HCT116 (cell line): ENCODE measurements around the gene ITM2B. TPM values are rescaled to one million over a fixed set of nuclear protein-coding genes. Genes with fewer than 3 reads are reported as not detected.

ENCODE experiments used
- ATAC-seq: fragments of 200-7000 bp; cut with Tn5 transposase; 2 replicates; pipeline ENCODE4 v1.9.1; 2020; ENCODE audit warnings: mild to moderate bottlenecking, moderate library complexity
- BruUV-seq: library from RNA; stranded (reverse); fragments of 400-500 nt; replicated peaks from 2 replicates; lab custom pipeline; 2021; lab: Mats Ljungman, UMichigan
- CTCF ChIA-PET: fragments of 300-600 bp; sonication (Branson Sonifier 250); formaldehyde crosslinking; loops from one replicate; lab custom pipeline; 2021; ENCODE audit warnings: antibody characterized with exemption; lab: Charles Lee
- POLR2A ChIA-PET: fragments of 300-600, 350-600 bp; sonication (Branson Sonifier 250); formaldehyde crosslinking; loops from one replicate; lab custom pipeline; 2021; ENCODE audit warnings: antibody characterized with exemption; lab: Charles Lee
- RAD21 ChIA-PET, 2 experiments: fragments of 300-600 bp; sonication (Branson Sonifier 250); formaldehyde crosslinking; loops; one replicate each; lab custom pipeline; 2023; ENCODE audit warnings: low total read pairs in 2 of 2; ENCODE audit not compliant: uncharacterized antibody in 2 of 2, unreplicated experiment in 2 of 2, low non-redundant PET in 1 of 2; lab: Charles Lee
- DNase-seq: peaks from one replicate; pipeline ENCODE4 v3.0.0-alpha.2; 2010; ENCODE audit warnings: low read depth, low spot score
- H2AFZ ChIP-seq: fragments of 200-600 bp; shearing (Covaris generic), sonication (generic); 2 replicates; pipeline ENCODE4 v1.6.1; 2017; ENCODE audit warnings: low read depth, mixed run types, mixed read lengths, antibody characterized with exemption, low read length; ENCODE audit not compliant: poor library complexity, severe bottlenecking
- H3K27ac ChIP-seq: 2 replicates; pipeline ENCODE4 v1.5.1; 2012; ENCODE audit warnings: low read depth, low read length
- H3K27me3 ChIP-seq: fragments of 200-600 bp; sonication (generic); 2 replicates; pipeline ENCODE4 v1.6.1; 2016; ENCODE audit warnings: mixed run types, low read length, mixed read lengths; ENCODE audit not compliant: insufficient read depth
- H3K36me3 ChIP-seq, 2 experiments: fragments of 200-500 bp in 1 of 2; fragments of 200-600 bp in 1 of 2; sonication (Bioruptor generic) in 1 of 2; sonication (generic) in 1 of 2; 2 replicates each; pipeline versions ENCODE4 v1.5.1 to v1.6.1; 2014 to 2016; ENCODE audit warnings: low read length in 2 of 2, inconsistent platforms in 1 of 2, mixed read lengths in 1 of 2, mixed run types in 1 of 2; ENCODE audit not compliant: insufficient read depth in 2 of 2, control insufficient read depth in 1 of 2
- H3K4me1 ChIP-seq, 2 experiments: fragments of 200-600 bp in 1 of 2; sonication (generic) in 1 of 2; 2 replicates each; pipeline versions ENCODE4 v1.5.1 to v1.6.1; 2012 to 2017; ENCODE audit warnings: low read length in 2 of 2, inconsistent platforms in 1 of 2, mild to moderate bottlenecking in 1 of 2, mixed read lengths in 1 of 2, mixed run types in 1 of 2, moderate library complexity in 1 of 2; ENCODE audit not compliant: insufficient read depth in 2 of 2, control insufficient read depth in 1 of 2
- H3K4me2 ChIP-seq: fragments of 200-600 bp; sonication (generic); 2 replicates; pipeline ENCODE4 v1.6.1; 2017; ENCODE audit warnings: mixed run types, low read length, mixed read lengths
- H3K4me3 ChIP-seq, 2 experiments: fragments of 200-600 bp in 1 of 2; sonication (generic) in 1 of 2; replicated peaks in 1 of 2; 2 replicates each; pipeline ENCODE4 v1.5.1; 2011 to 2016; ENCODE audit warnings: low read length in 2 of 2, control low read depth in 1 of 2, low read depth in 1 of 2, mild to moderate bottlenecking in 1 of 2, mixed read lengths in 1 of 2, mixed run types in 1 of 2
- H3K79me2 ChIP-seq: fragments of 200-600 bp; sonication (generic); 2 replicates; pipeline ENCODE4 v1.6.1; 2017; ENCODE audit warnings: mild to moderate bottlenecking, mixed run types, low read length, moderate library complexity, mixed read lengths; ENCODE audit not compliant: insufficient read depth
- H3K9ac ChIP-seq: fragments of 200-600 bp; sonication (generic); 2 replicates; pipeline ENCODE4 v1.6.1; 2016; ENCODE audit warnings: low read length, mixed read lengths
- H3K9me2 ChIP-seq: fragments of 200-600 bp; sonication (generic), shearing (Covaris generic); 2 replicates; pipeline ENCODE4 v1.6.1; 2017; ENCODE audit warnings: mixed run types, mild to moderate bottlenecking, moderate library complexity; ENCODE audit not compliant: insufficient read depth
- H3K9me3 ChIP-seq, 2 experiments: fragments of 200-500 bp in 1 of 2; fragments of 200-600 bp in 1 of 2; sonication (Bioruptor generic) in 1 of 2; sonication (generic) in 1 of 2; 2 replicates each; pipeline ENCODE4 v1.6.1; 2014 to 2017; ENCODE audit warnings: low read length in 2 of 2, mixed read lengths in 2 of 2, inconsistent platforms in 1 of 2, low read depth in 1 of 2, mild to moderate bottlenecking in 1 of 2, mixed run types in 1 of 2, moderate library complexity in 1 of 2; ENCODE audit not compliant: control insufficient read depth in 1 of 2, insufficient read depth in 1 of 2
- H4K20me1 ChIP-seq: fragments of 200-600 bp; sonication (generic), shearing (Covaris generic); 2 replicates; pipeline ENCODE4 v1.6.1; 2017; ENCODE audit warnings: mixed run types, mild to moderate bottlenecking, moderate library complexity; ENCODE audit not compliant: insufficient read depth
- CTCF ChIP-seq, 3 experiments: fragments of 200-600 bp in 1 of 3; sonication (generic) in 1 of 3; IDR thresholded peaks in 2 of 3; conservative IDR thresholded peaks in 1 of 3; 2 replicates each; pipeline ENCODE4 v1.5.1; 2012 to 2017; ENCODE audit warnings: low read depth in 2 of 3, low read length in 2 of 3, antibody characterized with exemption in 1 of 3, borderline replicate concordance in 1 of 3, control low read depth in 1 of 3, mild to moderate bottlenecking in 1 of 3, mixed read lengths in 1 of 3, mixed run types in 1 of 3, moderate library complexity in 1 of 3; ENCODE audit not compliant: insufficient read depth in 1 of 3
- POLR2A ChIP-seq: IDR thresholded peaks from 2 replicates; pipeline ENCODE4 v1.7.0; 2011; ENCODE audit warnings: borderline replicate concordance; ENCODE audit not compliant: insufficient read depth, insufficient read length; ENCODE audit errors: extremely low read depth
- POLR2AphosphoS5 ChIP-seq: IDR thresholded peaks from 2 replicates; pipeline ENCODE4 v1.6.1; 2011; ENCODE audit warnings: mild to moderate bottlenecking, low read depth, low read length, moderate library complexity
- YY1 ChIP-seq: IDR thresholded peaks from 2 replicates; pipeline ENCODE4 v1.6.1; 2011; ENCODE audit warnings: low read length, low read depth, moderate library complexity, mild to moderate bottlenecking; ENCODE audit not compliant: insufficient replicate concordance; ENCODE audit errors: extremely low read depth
- ZBTB33 ChIP-seq: IDR thresholded peaks from 2 replicates; pipeline ENCODE4 v1.6.1; 2011; ENCODE audit warnings: mild to moderate bottlenecking, low read length, moderate library complexity; ENCODE audit not compliant: insufficient replicate concordance; ENCODE audit errors: extremely low read depth
- ZNF274 ChIP-seq: fragments of 200-500 bp; sonication (Bioruptor generic); IDR thresholded peaks from 2 replicates; pipeline ENCODE4 v1.6.1; 2014; ENCODE audit warnings: mild to moderate bottlenecking, low read depth, low read length, inconsistent platforms
- intact Hi-C: fragments of 100-400 bp; cut with micrococcal nuclease; formaldehyde crosslinking; loops from 2 replicates; pipeline ENCODE4 v1.10.0; 2022
- total RNA-seq: library from RNA; stranded (reverse); gene quantifications from one replicate; pipeline ENCODE4 v1.2.1, GENCODE V29; 2021; ENCODE audit not compliant: unreplicated experiment

Gene ITM2B
- total RNA-seq, 1 experiment from 2014 or later = 124 TPM

- no peak for TF ChIP-seq YY1
- no peak for TF ChIP-seq ZNF274
- intact Hi-C loops = no loop called here
- 0 out of 2 replicates have a peak, but pooled peaks cover 4% of the 10 kb centered on the region for H4K20me1 ChIP-seq
- ChIA-PET RAD21 (no interaction called here), POLR2A (no interaction called here), CTCF (no interaction called here)
- H3K79me2 ChIP-seq = peaks cover 10% of the 10 kb centered on the region
- no peak for ATAC-seq
- H3K4me1 ChIP-seq = no peaks in the 10 kb centered on the region
- no peak for DNase-seq
- no peaks in the 10 kb centered on the region for H3K36me3 ChIP-seq
- no TSS peak for BruUV-seq
- H3K9me3 ChIP-seq = no peaks in the 10 kb centered on the region
- no peak overlapping the region for H3K9ac ChIP-seq
- H3K27me3 ChIP-seq = no peaks in the 10 kb centered on the region
- no peaks in the 10 kb centered on the region for H3K9me2 ChIP-seq
- H3K4me2 ChIP-seq = no peak overlapping the region
- H2AFZ ChIP-seq = no peak overlapping the region
- H3K27ac ChIP-seq = no peak overlapping the region
- no peak overlapping the region for H3K4me3 ChIP-seq
Measured at GRCh38 chr13:48249018-48249417, 16.0 kb downstream of the ITM2B start.

- H3K27ac ChIP-seq = no peak overlapping the region
- H4K20me1 ChIP-seq = 0 out of 2 replicates have a peak, but pooled peaks cover 4% of the 10 kb centered on the region
- H3K9ac ChIP-seq = no peak overlapping the region
- H3K79me2 ChIP-seq = peaks cover 10% of the 10 kb centered on the region
- H3K9me2 ChIP-seq = no peaks in the 10 kb centered on the region
- POLR2A ChIA-PET = no interaction called here
- CTCF ChIA-PET = no interaction called here
- no peaks in the 10 kb centered on the region for H3K9me3 ChIP-seq
- TF ChIP-seq POLR2A (no peak), CTCF (IDR thresholded peaks at IDR 0.05 in 2 of 3, conservative IDR thresholded peaks at IDR 0.05 in 1 of 3; ENCODE audit: borderline replicate concordance in 1 of 3, insufficient read depth in 1 of 3, low read depth in 2 of 3, low read length in 2 of 3) (no peak), ZBTB33 (no peak), POLR2AphosphoS5 (no peak)
- ATAC-seq = no peak
- no peak overlapping the region for H2AFZ ChIP-seq
- H3K4me2 ChIP-seq = no peak overlapping the region
- H3K4me1 ChIP-seq = no peaks in the 10 kb centered on the region
- no peak overlapping the region for H3K4me3 ChIP-seq
- peaks cover 0 to 10% of the 10 kb centered on the region in 2 experiments; a peak in 2 of 4 replicates for H3K36me3 ChIP-seq
- RAD21 ChIA-PET = no interaction called here
- DNase-seq = no peak
- intact Hi-C loops = no loop called here
- H3K27me3 ChIP-seq = no peaks in the 10 kb centered on the region
- BruUV-seq = no TSS peak
Measured at GRCh38 chr13:48251611-48252081, 18.6 kb downstream of the ITM2B start.
